Colonic mucosa (tissue), 4 donors: ENCODE data around the gene SERPINB7. TPM values are rescaled to one million over a fixed set of nuclear protein-coding genes. Genes with fewer than 3 reads are reported as not detected.
"Not testable (repeated sequence)": the region's sequence is repeated elsewhere in the genome, so short reads cannot be mapped to it uniquely, and the experiment has no call there.

Experiments used
- DNase-seq: peaks from one replicate; pipeline ENCODE4 v3.0.0-alpha.2; 2020
- H3K27ac ChIP-seq: fragments of 200-600 bp; one replicate; pipeline ENCODE4 v1.8.0; 2021
- H3K27me3 ChIP-seq: fragments of 200-600 bp; one replicate; pipeline ENCODE4 v1.8.0; 2021
- H3K36me3 ChIP-seq: fragments of 200-600 bp; one replicate; pipeline ENCODE4 v1.8.0; 2021
- H3K4me1 ChIP-seq: fragments of 200-600 bp; one replicate; pipeline ENCODE4 v1.8.0; 2021; ENCODE audit warnings: mild to moderate bottlenecking
- H3K4me3 ChIP-seq: fragments of 200-600 bp; one replicate; pipeline ENCODE4 v1.8.0; 2021
- H3K9ac ChIP-seq, 2 donors: one replicate each; pipeline ENCODE4 v1.7.0; 2013; ENCODE audit warnings: control low read depth in 2 of 2, low read depth in 2 of 2, low read length in 2 of 2
- H3K9me3 ChIP-seq: fragments of 200-600 bp; one replicate; pipeline ENCODE4 v1.8.0; 2021
- CTCF ChIP-seq: fragments of 200-600 bp; IDR thresholded peaks from one replicate; pipeline ENCODE4 v1.8.0; 2022; ENCODE audit warnings: antibody characterized with exemption, mild to moderate bottlenecking
- intact Hi-C: fragments of 100-400 bp; cut with DNase I; formaldehyde crosslinking; loops from one replicate; pipeline ENCODE4 v1.14.1; 2022
- total RNA-seq, 2 donors: library from RNA; stranded (reverse); fragmentation: NEBNext Ultra II Directional in 1 of 2; extraction: Animal tissue kit (Norgen Biotek cat#: 25700) in 1 of 2; gene quantifications; one replicate each; pipeline ENCODE4 v1.2.1, GENCODE V29; 2021
- donor health status: healthy.
- donor health status: DM: no; HTN: no; CAD: no.
- donor health status: DM: no; HTN: no; CAD: no.

Gene SERPINB7
- total RNA-seq, 2 donors from 2014 or later: not detected

GRCh38 chr18:63758615-63759240 lies 16.5 kb upstream of the SERPINB7 start:
- intact Hi-C loops: no loop called here
- no peak for TF ChIP-seq CTCF
- DNase-seq: no peak

GRCh38 chr18:63759786-63760185 lies 15.4 kb upstream of the SERPINB7 start:
- H3K9ac ChIP-seq, H3K4me3 ChIP-seq, H3K27ac ChIP-seq, DNase-seq, H3K36me3 ChIP-seq, intact Hi-C loops, H3K4me1 ChIP-seq, H3K27me3 ChIP-seq, H3K9me3 ChIP-seq: not testable (repeated sequence)

More at GRCh38 chr18:63758615-63759240, 16.5 kb upstream of the SERPINB7 start:
- Histone ChIP-seq H3K36me3 (no peaks in the 10 kb centered on the region), H3K9me3 (no peaks in the 10 kb centered on the region), H3K4me3 (no peak overlapping the region), H3K27ac (no peak overlapping the region), H3K4me1 (no peaks in the 10 kb centered on the region), H3K27me3 (no peaks in the 10 kb centered on the region), H3K9ac (no peak overlapping the region)

GRCh38 chr18:63762518-63762917 lies 12.7 kb upstream of the SERPINB7 start:
- no peak for TF ChIP-seq CTCF
- H3K4me1 ChIP-seq: no peaks in the 10 kb centered on the region
- no peak overlapping the region for H3K9ac ChIP-seq
- no peak overlapping the region for H3K4me3 ChIP-seq
- no peaks in the 10 kb centered on the region for H3K36me3 ChIP-seq
- no peak overlapping the region for H3K27ac ChIP-seq
- H3K27me3 ChIP-seq: no peaks in the 10 kb centered on the region
- intact Hi-C loops: no loop called here
- no peak for DNase-seq
- H3K9me3 ChIP-seq: no peaks in the 10 kb centered on the region

GRCh38 chr18:63763831-63764600 lies 11.2 kb upstream of the SERPINB7 start:
- no peak overlapping the region for H3K9ac ChIP-seq
- no peak overlapping the region for H3K4me3 ChIP-seq
- H3K27me3 ChIP-seq: no peaks in the 10 kb centered on the region
- no peaks in the 10 kb centered on the region for H3K36me3 ChIP-seq
- H3K4me1 ChIP-seq: no peaks in the 10 kb centered on the region
- no peak for DNase-seq
- H3K27ac ChIP-seq: no peak overlapping the region
- TF ChIP-seq CTCF: no peak
- H3K9me3 ChIP-seq: no peaks in the 10 kb centered on the region
- intact Hi-C loops: no loop called here

- Histone ChIP-seq H3K4me3 (no peak overlapping the region), H3K27me3 (no peaks in the 10 kb centered on the region), H3K27ac (no peak overlapping the region), H3K9me3 (no peaks in the 10 kb centered on the region), H3K9ac (no peak overlapping the region), H3K4me1 (no peaks in the 10 kb centered on the region), H3K36me3 (no peaks in the 10 kb centered on the region)
- intact Hi-C loops: no loop called here
- TF ChIP-seq CTCF: no peak
- no peak for DNase-seq
These were observed 9.4 kb upstream of the SERPINB7 start for GRCh38 chr18:63765837-63766236.

GRCh38 chr18:63773551-63773950 lies 1.7 kb upstream of the SERPINB7 start:
- no peaks in the 10 kb centered on the region for H3K27me3 ChIP-seq
- no peak for TF ChIP-seq CTCF
- DNase-seq: no peak
- no peaks in the 10 kb centered on the region for H3K4me1 ChIP-seq
- H3K9me3 ChIP-seq: no peaks in the 10 kb centered on the region
- H3K9ac ChIP-seq: no peak overlapping the region
- H3K4me3 ChIP-seq: no peak overlapping the region
- no peaks in the 10 kb centered on the region for H3K36me3 ChIP-seq
- intact Hi-C loops: no loop called here
- H3K27ac ChIP-seq: no peak overlapping the region
